Neural cell (in vitro differentiated cells): ENCODE measurements around the gene MDFIC. TPM values are rescaled to one million over a fixed set of nuclear protein-coding genes. Genes with fewer than 3 reads are reported as not detected.

ENCODE experiments used
- H2AFZ ChIP-seq: fragments of 200-600, 300-800 bp; sonication (generic), shearing (Covaris generic); 2 replicates; pipeline ENCODE4 v1.6.0; 2014; ENCODE audit warnings: low read depth, mild to moderate bottlenecking, antibody characterized with exemption, low read length, moderate library complexity
- H3F3A ChIP-seq: fragments of 200-600 bp; shearing (Covaris generic); 2 replicates; pipeline ENCODE4 v1.6.1; 2016; ENCODE audit warnings: mild to moderate bottlenecking, moderate library complexity, mixed read lengths, antibody characterized with exemption, low read length; ENCODE audit not compliant: insufficient read depth, poor library complexity, severe bottlenecking
- H3K27ac ChIP-seq: fragments of 200-600, 300-800 bp; sonication (generic), shearing (Covaris generic); 2 replicates; pipeline ENCODE4 v1.5.1; 2014; ENCODE audit warnings: mild to moderate bottlenecking, low read length, moderate library complexity
- H3K27me3 ChIP-seq: fragments of 300-800, 200-600 bp; sonication (generic), shearing (Covaris generic); 2 replicates; pipeline ENCODE4 v1.6.0; 2014; ENCODE audit warnings: mild to moderate bottlenecking, low read depth, low read length, moderate library complexity; ENCODE audit not compliant: insufficient read depth
- H3K36me3 ChIP-seq: fragments of 300-800, 200-600 bp; sonication (generic), shearing (Covaris generic); 2 replicates; pipeline ENCODE4 v1.5.1; 2014; ENCODE audit warnings: mild to moderate bottlenecking, antibody characterized with exemption, low read length, moderate library complexity; ENCODE audit not compliant: insufficient read depth
- H3K4me2 ChIP-seq: fragments of 300-800, 200-600 bp; sonication (generic), shearing (Covaris generic); 2 replicates; pipeline ENCODE4 v1.6.0; 2014; ENCODE audit warnings: mild to moderate bottlenecking, low read length
- H3K4me3 ChIP-seq: fragments of 300-800, 200-600 bp; sonication (generic), shearing (Covaris generic); 2 replicates; pipeline ENCODE4 v1.5.1; 2014; ENCODE audit warnings: mild to moderate bottlenecking, low read length, moderate library complexity
- H3K79me2 ChIP-seq: fragments of 200-600 bp; shearing (Covaris generic); replicated peaks from 2 replicates; pipeline ENCODE4 v1.6.0; 2014; ENCODE audit warnings: mild to moderate bottlenecking, low read length, moderate library complexity; ENCODE audit not compliant: insufficient read depth
- H3K9ac ChIP-seq: fragments of 300-800, 200-600 bp; sonication (generic), shearing (Covaris generic); 2 replicates; pipeline ENCODE4 v1.6.1; 2016; ENCODE audit warnings: mild to moderate bottlenecking, low read length, mixed read lengths
- H3K9me2 ChIP-seq: fragments of 200-600 bp; shearing (Covaris generic); 2 replicates; pipeline ENCODE4 v1.6.1; 2016; ENCODE audit warnings: mild to moderate bottlenecking, low read length, mixed read lengths; ENCODE audit not compliant: insufficient read depth
- H3K9me3 ChIP-seq: fragments of 200-600, 300-800 bp; sonication (generic), shearing (Covaris generic); 2 replicates; pipeline ENCODE4 v1.6.1; 2016; ENCODE audit warnings: mild to moderate bottlenecking, mixed run types, low read length, moderate library complexity, mixed read lengths
- H4K20me1 ChIP-seq: fragments of 200-600 bp; shearing (Covaris generic); 2 replicates; pipeline ENCODE4 v1.6.1; 2016; ENCODE audit warnings: mild to moderate bottlenecking, mixed run types; ENCODE audit not compliant: insufficient read depth
- CTCF ChIP-seq: fragments of 450-650 bp; IDR thresholded peaks from 2 replicates; pipeline ENCODE4 v1.5.1; 2014; ENCODE audit warnings: antibody characterized with exemption, mild to moderate bottlenecking, moderate library complexity; ENCODE audit not compliant: poor library complexity, severe bottlenecking
- EP300 ChIP-seq: fragments of 450-650 bp; conservative IDR thresholded peaks from 2 replicates; pipeline ENCODE4 v1.6.1; 2014; ENCODE audit warnings: antibody characterized with exemption, mild to moderate bottlenecking, moderate library complexity; ENCODE audit not compliant: poor library complexity, severe bottlenecking
- EZH2 ChIP-seq: fragments of 200-600, 300-800 bp; shearing (Covaris generic), sonication (generic); IDR thresholded peaks from 2 replicates; pipeline ENCODE4 v1.6.1; 2014; ENCODE audit warnings: antibody characterized with exemption, low read length, borderline replicate concordance, mild to moderate bottlenecking; ENCODE audit not compliant: insufficient read depth, poor library complexity, severe bottlenecking
- MXI1 ChIP-seq: fragments of 450-650 bp; conservative IDR thresholded peaks from 2 replicates; pipeline ENCODE4 v1.6.1; 2014; ENCODE audit warnings: antibody characterized with exemption, mild to moderate bottlenecking; ENCODE audit not compliant: poor library complexity, severe bottlenecking
- POLR2AphosphoS5 ChIP-seq: IDR thresholded peaks from 2 replicates; pipeline ENCODE4 v1.6.1; 2012
- RAD21 ChIP-seq: fragments of 450-650 bp; conservative IDR thresholded peaks from 2 replicates; pipeline ENCODE4 v1.6.1; 2014; ENCODE audit warnings: antibody characterized with exemption, mild to moderate bottlenecking, moderate library complexity
- REST ChIP-seq: IDR thresholded peaks from 2 replicates; pipeline ENCODE4 v1.6.1; 2012; ENCODE audit warnings: borderline replicate concordance
- SMC3 ChIP-seq: fragments of 450-650 bp; conservative IDR thresholded peaks from 2 replicates; pipeline ENCODE4 v1.6.1; 2014; ENCODE audit warnings: antibody characterized with exemption, mild to moderate bottlenecking, moderate library complexity; ENCODE audit not compliant: poor library complexity
- TAF1 ChIP-seq: IDR thresholded peaks from 2 replicates; pipeline ENCODE4 v1.6.1; 2012; ENCODE audit warnings: low read depth
- polyA plus RNA-seq: library from polyadenylated mRNA; depleted of rRNA; stranded (reverse); fragments of >200 nt; gene quantifications from 2 replicates; pipeline ENCODE4 v1.2.3, GENCODE V29; 2014

Gene MDFIC
- polyA plus RNA-seq, 1 donor from 2014 or later = 0.85 TPM

GRCh38 chr7:114911411-114911810 is 10.5 kb upstream of the MDFIC start:
- H4K20me1 ChIP-seq = no peaks in the 10 kb centered on the region
- H3K9me2 ChIP-seq = no peaks in the 10 kb centered on the region
- H3K79me2 ChIP-seq = no peaks in the 10 kb centered on the region
- no peak overlapping the region for H3K4me2 ChIP-seq
- no peaks in the 10 kb centered on the region for H3K27me3 ChIP-seq
- no peaks in the 10 kb centered on the region for H3K36me3 ChIP-seq
- H3K4me3 ChIP-seq = no peak overlapping the region
- H3K9ac ChIP-seq = no peak overlapping the region
- no peak for TF ChIP-seq CTCF
- TF ChIP-seq EZH2 = no peak
- TF ChIP-seq SMC3 = no peak
- no peak for TF ChIP-seq POLR2AphosphoS5
- no peak for TF ChIP-seq EP300
- no peak for TF ChIP-seq RAD21
- TF ChIP-seq REST = no peak
- no peak for TF ChIP-seq TAF1
- TF ChIP-seq MXI1 = no peak
- no peak overlapping the region for H2AFZ ChIP-seq
- H3F3A ChIP-seq = no peaks in the 10 kb centered on the region
- H3K9me3 ChIP-seq = no peaks in the 10 kb centered on the region
- no peak overlapping the region for H3K27ac ChIP-seq

GRCh38 chr7:114916261-114916892 is 5.5 kb upstream of the MDFIC start:
- Histone ChIP-seq H4K20me1 (no peaks in the 10 kb centered on the region), H3K9ac (no peak overlapping the region), H3K36me3 (no peaks in the 10 kb centered on the region), H3K9me3 (no peaks in the 10 kb centered on the region), H3K27ac (no peak overlapping the region), H3K27me3 (no peaks in the 10 kb centered on the region), H3K4me3 (no peak overlapping the region), H2AFZ (no peak overlapping the region), H3K9me2 (no peaks in the 10 kb centered on the region), H3K4me2 (no peak overlapping the region), H3K79me2 (no peaks in the 10 kb centered on the region), H3F3A (no peaks in the 10 kb centered on the region)
- TF ChIP-seq SMC3 = no peak
- no peak for TF ChIP-seq RAD21
- TF ChIP-seq CTCF = no peak
- no peak for TF ChIP-seq POLR2AphosphoS5
- TF ChIP-seq REST = no peak
- TF ChIP-seq MXI1 = no peak
- no peak for TF ChIP-seq EZH2
- no peak for TF ChIP-seq EP300
- TF ChIP-seq TAF1 = no peak
